Stimulated activated CD8-positive, alpha-beta memory T cell treated with anti-CD3 and anti-CD28 coated beads, Interleukin-12 subunit alpha, Interleukin-12 subunit beta, amount 100 ng/mL, for 4 hours (primary cell): Measurements from ENCODE around the gene TBX5.

Experiments used
- DNase-seq: peaks from one replicate; pipeline ENCODE4 v3.0.0-alpha.2; 2020; ENCODE audit warnings: low read depth

The TBX5 gene

GRCh38 chr12:114430306-114430705 is 24.4 kb upstream of the TBX5 start:
- DNase-seq: no peak

DNA sequence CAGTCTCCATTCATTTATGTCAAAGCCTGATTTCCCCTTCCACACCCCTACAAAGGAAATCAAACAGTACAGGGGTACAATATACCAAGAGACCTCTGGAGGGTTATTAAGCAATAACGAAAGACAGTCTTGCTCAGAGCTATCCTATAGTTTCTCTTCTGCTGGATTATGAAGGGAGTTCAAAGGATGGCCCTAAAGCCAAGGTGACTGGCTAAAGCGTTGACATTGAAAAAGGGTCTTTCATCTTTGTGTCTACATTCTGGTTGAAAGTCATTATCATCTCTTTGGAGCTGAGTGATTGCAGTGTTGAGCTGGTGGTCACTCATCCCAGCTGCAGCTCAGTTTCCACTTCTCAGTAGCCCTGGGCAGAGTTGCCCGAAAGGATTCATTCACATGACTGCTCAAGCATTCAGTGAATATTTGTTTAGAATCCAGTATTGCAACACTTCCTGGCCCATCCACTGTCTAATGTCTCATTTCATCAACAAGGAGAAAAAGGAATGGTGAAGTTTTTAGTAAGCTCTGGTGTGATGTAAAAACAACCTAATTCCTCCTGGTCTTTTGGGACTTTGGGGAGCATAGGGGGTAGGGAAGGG is 19.2 kb upstream of the TBX5 start:
- no peak for DNase-seq

- DNase-seq: no peak
Observed at GRCh38 chr12:114420944-114421335, 15.0 kb upstream of the TBX5 start.

DNA sequence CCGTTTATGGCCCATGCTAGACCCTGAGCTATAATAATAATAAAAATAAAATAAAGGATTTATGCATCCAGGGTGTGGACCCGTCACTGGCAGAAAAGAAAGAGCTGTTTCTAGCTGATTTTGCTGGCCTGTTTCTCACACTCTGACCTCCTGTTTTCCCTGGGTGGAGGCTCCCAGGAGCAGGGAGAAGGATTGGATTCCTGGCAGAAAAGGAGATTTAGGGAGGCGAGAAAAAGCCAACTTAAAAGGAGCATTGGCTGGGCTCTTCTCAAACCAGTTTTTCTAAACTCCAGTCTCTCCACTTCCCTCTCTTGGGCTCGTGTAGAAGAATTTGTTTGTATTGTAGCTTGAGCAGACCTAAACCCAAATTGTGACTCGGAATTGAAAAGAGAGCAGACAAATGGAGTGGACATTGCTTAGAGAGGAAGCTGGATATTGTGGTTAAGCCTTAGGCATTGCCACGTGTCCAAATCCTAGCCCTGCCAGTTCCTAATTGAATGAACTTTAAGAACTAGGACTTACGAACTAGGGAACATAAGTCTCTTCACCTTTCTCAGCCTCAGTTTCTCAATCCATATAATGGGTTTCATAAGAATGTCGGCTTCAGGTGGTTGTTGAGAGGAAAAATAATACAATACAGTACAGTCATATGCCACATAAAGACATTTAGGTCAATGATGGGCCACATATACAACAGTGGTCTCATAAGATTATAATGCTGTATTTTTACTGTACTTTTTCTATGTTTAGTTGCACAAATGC is 14.4 kb upstream of the TBX5 start:
- no peak for DNase-seq

- no peak for DNase-seq
Observed at GRCh38 chr12:114416028-114416427, 10.1 kb upstream of the TBX5 start.

GRCh38 chr12:114415525-114415868 is 9.6 kb upstream of the TBX5 start:
- no peak for DNase-seq

GRCh38 chr12:114414866-114415524 is 9.1 kb upstream of the TBX5 start:
- DNase-seq: no peak

DNA sequence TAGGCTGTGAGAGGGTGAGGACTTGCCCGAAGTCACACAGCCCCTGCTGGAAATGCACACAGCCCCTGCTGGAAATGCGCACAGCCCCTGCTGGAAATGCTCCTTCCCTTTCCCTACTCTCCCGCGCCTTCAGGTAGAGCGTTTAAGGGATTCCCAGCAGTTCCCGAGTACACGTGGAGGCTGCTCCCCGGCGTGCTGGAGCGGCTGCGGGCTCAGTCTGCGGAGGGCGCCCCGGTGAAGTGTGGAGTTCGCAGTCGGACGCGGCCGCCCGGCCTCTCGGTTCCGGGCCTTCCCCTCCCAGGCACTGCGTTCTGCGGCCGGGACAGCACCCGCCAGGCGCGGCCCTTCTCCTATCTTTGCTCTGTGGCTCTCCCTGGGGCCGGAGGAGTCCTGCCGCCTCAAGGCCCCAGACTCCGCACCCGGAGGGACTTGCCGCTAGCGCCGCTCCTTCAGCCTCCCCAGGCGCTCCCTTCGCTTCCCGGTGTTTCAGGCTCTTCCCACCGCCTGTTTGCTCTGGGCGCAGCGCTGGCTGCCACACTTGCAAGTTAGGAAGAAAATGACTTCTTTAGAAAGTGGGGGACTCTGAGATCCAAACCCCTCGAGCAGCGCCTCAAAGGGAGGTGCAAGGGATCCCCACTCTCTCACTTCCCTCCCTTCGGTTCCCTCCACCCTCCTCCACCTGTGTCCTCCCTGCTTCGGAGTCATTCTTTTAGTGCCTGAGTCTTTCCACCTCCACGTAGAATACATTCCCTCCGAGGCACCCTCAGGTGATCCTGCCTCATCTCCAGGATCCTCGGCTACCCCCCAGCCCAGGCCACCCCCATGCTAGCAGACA is 8.3 kb upstream of the TBX5 start:
- no peak for DNase-seq

DNA sequence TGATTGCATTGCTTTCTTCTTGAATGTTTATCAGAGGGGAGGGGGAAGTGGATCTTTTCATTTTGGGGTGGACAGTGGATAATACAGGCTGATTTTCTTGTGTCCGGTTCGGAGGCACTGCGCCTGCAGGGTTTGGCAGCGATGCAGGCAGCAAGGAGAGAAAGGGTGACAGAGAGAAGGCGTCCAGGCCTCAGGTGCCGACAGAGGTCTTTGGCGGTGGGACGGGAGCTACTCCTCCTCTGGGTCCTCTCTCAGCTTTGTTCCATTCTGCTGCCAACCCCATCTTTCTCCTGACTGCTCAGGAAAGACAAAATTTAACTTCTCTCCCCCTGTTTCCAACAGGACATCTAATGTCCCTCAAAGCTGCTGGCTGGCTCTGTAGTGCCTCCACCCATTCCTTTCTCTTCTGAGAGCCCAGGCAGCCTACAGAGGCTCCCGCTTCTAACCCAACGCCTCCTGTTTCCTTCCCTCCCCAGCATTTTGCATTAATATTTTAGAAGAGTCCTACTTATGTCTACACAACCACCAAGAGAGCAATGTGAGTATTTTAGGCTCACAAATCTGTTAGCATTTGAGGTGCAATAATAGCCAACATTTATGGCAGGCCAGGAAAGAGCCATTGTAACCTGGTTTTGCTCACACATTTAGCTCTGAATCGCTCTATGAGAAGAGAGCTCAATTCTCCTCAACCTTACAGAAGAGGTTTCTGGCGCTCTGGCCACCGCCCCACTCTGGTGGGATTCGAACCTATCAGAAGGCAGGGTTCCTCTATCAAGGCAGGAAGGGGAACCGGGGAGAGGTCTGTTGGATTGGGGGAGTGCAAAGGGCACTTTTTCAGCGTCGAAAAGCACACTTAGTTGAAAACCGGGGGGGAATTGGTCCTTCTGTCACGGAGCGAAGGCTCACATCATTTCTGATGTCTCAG is 7.1 kb upstream of the TBX5 start:
- DNase-seq: no peak

DNA sequence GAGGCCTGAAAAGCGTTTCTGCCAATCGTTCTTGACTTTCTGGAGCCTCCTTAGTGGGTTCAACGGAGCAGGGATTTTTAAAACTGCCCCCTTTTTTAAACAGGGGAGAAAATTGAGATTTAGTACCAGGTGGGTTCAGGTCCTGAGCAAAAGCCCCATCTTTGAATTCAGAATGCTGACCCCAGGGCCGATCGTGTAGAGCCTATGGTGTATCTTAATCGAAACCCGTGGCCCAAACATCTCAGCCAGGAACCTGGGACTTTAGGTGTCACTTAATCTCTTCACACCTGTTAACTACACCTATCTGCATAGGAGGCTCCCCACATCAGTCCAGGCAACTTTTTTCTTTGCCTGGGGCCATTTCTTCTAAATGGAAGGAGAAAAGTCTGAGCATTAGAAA is 6.4 kb upstream of the TBX5 start:
- DNase-seq: no peak

DNA sequence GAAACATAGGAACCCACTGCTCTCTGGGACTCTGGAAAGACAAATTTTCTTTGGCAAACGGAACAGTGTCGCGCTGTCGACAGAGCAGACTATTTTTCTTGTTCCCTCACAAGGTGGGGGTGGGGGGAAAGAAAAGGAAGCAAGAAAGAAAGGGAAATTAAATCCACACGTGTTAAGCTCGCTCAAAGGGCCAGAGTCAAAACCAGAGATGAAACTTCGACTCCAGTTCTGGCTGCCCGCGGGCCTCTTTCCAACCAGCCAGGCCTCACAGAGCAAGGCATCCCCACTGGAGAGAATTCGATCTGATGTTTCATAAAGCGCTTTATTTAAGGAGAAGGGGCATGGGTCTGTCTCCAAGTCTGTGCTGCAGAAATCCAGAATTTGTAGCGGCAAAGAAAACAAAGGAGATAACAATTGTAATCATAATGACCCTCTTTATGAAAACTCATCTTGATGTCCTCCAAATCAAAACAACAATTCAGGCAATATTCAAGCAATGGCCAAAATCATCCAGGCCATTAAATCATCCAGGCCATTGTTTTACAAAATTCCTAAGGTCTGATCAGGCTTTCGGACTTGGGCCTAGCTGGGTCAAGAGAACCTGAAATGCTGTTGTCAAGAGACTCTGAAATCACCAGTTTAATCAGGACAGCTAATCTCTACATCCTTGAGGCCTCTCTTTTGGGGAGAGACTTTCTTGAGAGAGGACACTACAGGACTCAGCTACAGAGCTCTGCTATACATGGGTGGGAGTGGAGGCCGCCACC is 5.3 kb upstream of the TBX5 start:
- no peak for DNase-seq

GRCh38 chr12:114409852-114410600 is 4.1 kb upstream of the TBX5 start:
- no peak for DNase-seq

- DNase-seq: no peak
Observed at GRCh38 chr12:114408886-114409851, 3.2 kb upstream of the TBX5 start.

- no peak for DNase-seq
Observed at GRCh38 chr12:114408471-114408885, 2.5 kb upstream of the TBX5 start.

- no peak for DNase-seq
Observed at GRCh38 chr12:114407842-114408411, 2.0 kb upstream of the TBX5 start.

DNA sequence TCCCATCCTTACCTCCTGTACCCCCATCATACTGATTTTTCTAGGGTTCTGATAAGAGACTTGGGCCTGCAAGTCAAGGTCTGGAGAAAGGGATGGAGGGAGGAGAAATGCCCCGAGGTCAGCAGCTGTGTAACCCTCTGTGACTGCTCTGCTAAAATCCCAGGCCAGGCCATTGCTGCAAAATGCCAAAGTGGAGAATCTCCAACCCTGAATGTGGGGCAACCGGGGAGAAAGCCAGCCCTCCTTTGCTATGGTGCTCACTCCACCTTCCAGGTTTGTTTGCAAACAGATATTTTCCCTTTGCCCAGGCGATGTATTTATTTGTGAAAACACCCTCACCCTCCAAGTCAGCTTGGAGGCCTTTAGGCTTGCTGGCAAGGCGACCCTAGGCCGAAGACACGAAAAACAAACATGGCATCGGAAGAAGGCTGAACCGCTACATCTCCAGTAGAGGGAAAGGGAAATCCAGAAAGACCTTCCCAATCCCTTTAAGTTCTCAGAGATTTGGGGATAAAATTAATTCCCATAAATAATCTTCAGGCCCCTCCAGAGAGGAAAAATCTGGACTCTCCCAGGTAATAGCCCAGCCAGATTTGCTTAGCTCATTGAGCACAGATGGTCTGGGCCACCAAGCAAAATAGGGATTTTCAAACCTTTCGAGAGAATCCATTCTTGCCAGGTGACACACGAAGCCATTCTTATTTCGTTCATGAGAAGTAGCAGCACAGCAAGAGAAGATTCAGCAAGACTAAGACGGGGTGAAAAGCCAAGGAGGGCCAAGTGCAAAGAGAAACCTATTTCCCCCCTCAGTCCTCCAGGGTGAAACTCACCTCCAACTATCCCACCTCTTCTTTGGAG is 1.3 kb upstream of the TBX5 start:
- DNase-seq: no peak

GRCh38 chr12:114406316-114406983 is 506 bp upstream of the TBX5 start:
- no peak for DNase-seq
